Jurkat, Clone E6-1 (cell line): Measurements from ENCODE around the gene C4orf17.

Experiments used
- DNase-seq: peaks from one replicate; pipeline ENCODE4 v3.0.0-alpha.2; 2011; ENCODE audit warnings: low read depth, low spot score
- H3K4me3 ChIP-seq: 2 replicates; pipeline ENCODE4 v1.5.1; 2011; ENCODE audit warnings: mild to moderate bottlenecking, low read length, control low read depth, moderate library complexity

The C4orf17 gene

GRCh38 chr4:99591757-99592156, 80.9 kb downstream of the C4orf17 start:
- no peak overlapping the region for H3K4me3 ChIP-seq

More at GRCh38 chr4:99591757-99592156, 80.9 kb downstream of the C4orf17 start:
- DNase-seq = no peak
